H1 (cell line): ENCODE measurements around the gene CSE1L. TPM values are rescaled to one million over a fixed set of nuclear protein-coding genes. Genes with fewer than 3 reads are reported as not detected.

Source experiments
- CTCF ChIA-PET: fragments of 300-600 bp; sonication (Branson Sonifier 250); formaldehyde crosslinking; loops from one replicate; lab custom pipeline; 2021; ENCODE audit not compliant: partially characterized antibody; lab: Charles Lee
- POLR2A ChIA-PET: fragments of 300-600 bp; sonication (Branson Sonifier 250); formaldehyde crosslinking; loops from one replicate; lab custom pipeline; 2021; ENCODE audit warnings: inconsistent platforms; ENCODE audit not compliant: partially characterized antibody; lab: Charles Lee
- DNase-seq, 2 experiments: peaks; one replicate each; pipeline versions ENCODE4 v3.0.0 to v3.0.0-alpha.2; 2010 to 2022; ENCODE audit warnings: low spot score in 2 of 2, low read depth in 1 of 2, mixed read lengths in 1 of 2
- FAIRE-seq: peaks from 2 replicates; lab custom pipeline; 2011; peaks lifted over from hg19 to GRCh38; lab: Jason Lieb, UNC
- H2AFZ ChIP-seq: 2 replicates; pipeline ENCODE4 v1.8.1; 2012; ENCODE audit warnings: low read length, inconsistent platforms
- H2AK5ac ChIP-seq: 2 replicates; pipeline ENCODE4 v1.6.1; 2013; ENCODE audit warnings: low read depth, low read length
- H2BK120ac ChIP-seq: replicated peaks from 2 replicates; pipeline ENCODE3; 2013; ENCODE audit warnings: low read depth, low read length, inconsistent platforms
- H2BK12ac ChIP-seq: 2 replicates; pipeline ENCODE4 v1.6.1; 2013; ENCODE audit warnings: low read depth, low read length
- H2BK15ac ChIP-seq: 2 replicates; pipeline ENCODE4 v1.6.1; 2013; ENCODE audit warnings: low read length
- H2BK20ac ChIP-seq: 2 replicates; pipeline ENCODE4 v1.6.1; 2013; ENCODE audit warnings: low read length
- H2BK5ac ChIP-seq: 2 replicates; pipeline ENCODE4 v1.6.1; 2013; ENCODE audit warnings: low read depth, low read length
- H3K14ac ChIP-seq: 2 replicates; pipeline ENCODE4 v1.6.1; 2013; ENCODE audit warnings: inconsistent platforms; ENCODE audit not compliant: insufficient read length
- H3K18ac ChIP-seq: 2 replicates; pipeline ENCODE4 v1.6.1; 2013; ENCODE audit warnings: low read length; ENCODE audit errors: extremely low read depth
- H3K23ac ChIP-seq: 2 replicates; pipeline ENCODE4 v1.6.1; 2013; ENCODE audit warnings: inconsistent platforms; ENCODE audit not compliant: insufficient read length
- H3K23me2 ChIP-seq: 2 replicates; pipeline ENCODE4 v1.6.1; 2013; ENCODE audit warnings: low read depth, low read length
- H3K27ac ChIP-seq: 2 replicates; pipeline ENCODE4 v1.6.1; 2011; ENCODE audit warnings: low read depth, low read length, inconsistent platforms
- H3K27me3 ChIP-seq, 4 experiments: replicated peaks in 1 of 4; 1 replicate in 1 of 4; 2 replicates in 3 of 4; pipeline versions ENCODE4 v1.6.1 to v1.8.1; 2011 to 2013; ENCODE audit warnings: low read length in 3 of 4, mild to moderate bottlenecking in 3 of 4, inconsistent platforms in 2 of 4, mixed read lengths in 2 of 4, moderate library complexity in 1 of 4; ENCODE audit not compliant: control insufficient read depth in 3 of 4, insufficient read depth in 3 of 4; ENCODE audit errors: extremely low read depth in 1 of 4
- H3K36me3 ChIP-seq, 4 experiments: 2 replicates each; pipeline versions ENCODE4 v1.6.1 to v1.8.1; 2011 to 2013; ENCODE audit warnings: mild to moderate bottlenecking in 4 of 4, low read length in 3 of 4, moderate library complexity in 2 of 4, control low read depth in 1 of 4, inconsistent platforms in 1 of 4; ENCODE audit not compliant: insufficient read depth in 4 of 4, control insufficient read depth in 2 of 4
- H3K4ac ChIP-seq: replicated peaks from 2 replicates; pipeline ENCODE3; 2013; ENCODE audit warnings: low read length, low read depth, mixed read lengths, inconsistent platforms; ENCODE audit not compliant: insufficient read length
- H3K4me1 ChIP-seq, 4 experiments: replicated peaks in 1 of 4; 1 replicate in 1 of 4; 2 replicates in 3 of 4; pipeline versions ENCODE4 v1.6.1 to v1.8.1; 2011 to 2013; ENCODE audit warnings: low read length in 3 of 4, inconsistent platforms in 2 of 4, mixed read lengths in 1 of 4; ENCODE audit not compliant: insufficient read depth in 4 of 4, control insufficient read depth in 3 of 4
- H3K4me2 ChIP-seq, 2 experiments: 2 replicates each; pipeline versions ENCODE4 v1.6.1 to v1.8.1; 2011 to 2013; ENCODE audit warnings: low read depth in 2 of 2, low read length in 2 of 2, control low read depth in 1 of 2, inconsistent platforms in 1 of 2, mild to moderate bottlenecking in 1 of 2; ENCODE audit not compliant: insufficient read depth in 1 of 2
- H3K4me3 ChIP-seq, 4 experiments: fragments of 200-600, 300-600 bp in 1 of 4; sonication (generic), shearing (Covaris generic), sonication (Bioruptor Twin) in 1 of 4; 2 replicates each; pipeline versions ENCODE4 v1.5.1 to v1.8.1; 2011 to 2016; ENCODE audit warnings: low read length in 4 of 4, low read depth in 3 of 4, control low read depth in 2 of 4, inconsistent platforms in 2 of 4, mild to moderate bottlenecking in 2 of 4, mixed read lengths in 1 of 4, moderate library complexity in 1 of 4; ENCODE audit not compliant: insufficient read depth in 2 of 4; ENCODE audit errors: extremely low read depth in 1 of 4
- H3K56ac ChIP-seq: replicated peaks from 2 replicates; pipeline ENCODE3; 2013; ENCODE audit warnings: low read depth, mild to moderate bottlenecking, mixed read lengths, low read length, inconsistent platforms; ENCODE audit not compliant: insufficient read length
- H3K79me1 ChIP-seq: 2 replicates; pipeline ENCODE4 v1.6.1; 2013; ENCODE audit warnings: low read depth, low read length, control low read depth
- H3K79me2 ChIP-seq, 2 experiments: 2 replicates each; pipeline versions ENCODE4 v1.6.1 to v1.8.1; 2012 to 2013; ENCODE audit warnings: low read length in 2 of 2, mild to moderate bottlenecking in 2 of 2, inconsistent platforms in 1 of 2; ENCODE audit not compliant: insufficient read depth in 2 of 2, control insufficient read depth in 1 of 2
- H3K9ac ChIP-seq, 4 experiments: replicated peaks in 1 of 4; 1 replicate in 1 of 4; 2 replicates in 3 of 4; pipeline versions ENCODE4 v1.6.1 to v1.8.1; 2011 to 2013; ENCODE audit warnings: low read depth in 3 of 4, low read length in 3 of 4, control low read depth in 2 of 4, mild to moderate bottlenecking in 2 of 4, moderate library complexity in 2 of 4, inconsistent platforms in 1 of 4; ENCODE audit errors: extremely low read depth in 1 of 4
- H3K9me3 ChIP-seq, 2 experiments: 2 replicates each; pipeline versions ENCODE4 v1.6.1 to v1.8.1; 2012 to 2013; ENCODE audit warnings: mild to moderate bottlenecking in 2 of 2, moderate library complexity in 2 of 2, control low read depth in 1 of 2, inconsistent platforms in 1 of 2, low read depth in 1 of 2, low read length in 1 of 2, mixed read lengths in 1 of 2; ENCODE audit not compliant: insufficient read depth in 2 of 2
- H4K20me1 ChIP-seq, 2 experiments: replicated peaks in 1 of 2; 2 replicates each; pipeline versions ENCODE3 to v1.8.1; 2011 to 2013; ENCODE audit warnings: inconsistent platforms in 2 of 2, low read length in 2 of 2, mild to moderate bottlenecking in 1 of 2; ENCODE audit not compliant: insufficient read depth in 2 of 2, control insufficient read depth in 1 of 2
- H4K5ac ChIP-seq: 2 replicates; pipeline ENCODE4 v1.6.1; 2013; ENCODE audit warnings: low read length, low read depth, mixed read lengths, inconsistent platforms; ENCODE audit not compliant: insufficient read length
- H4K8ac ChIP-seq: 2 replicates; pipeline ENCODE4 v1.8.0; 2013; ENCODE audit warnings: mild to moderate bottlenecking, moderate library complexity, low read length, inconsistent platforms; ENCODE audit not compliant: insufficient read depth; ENCODE audit errors: extremely low read depth
- H4K91ac ChIP-seq: replicated peaks from 2 replicates; pipeline ENCODE3; 2013; ENCODE audit warnings: low read length, mixed read lengths, inconsistent platforms; ENCODE audit not compliant: insufficient read length
- JUN ChIP-seq: IDR thresholded peaks from 2 replicates; pipeline ENCODE4 v1.6.1; 2011; ENCODE audit warnings: low read depth, mild to moderate bottlenecking, improper control_type of control experiment, low read length
- POU5F1 ChIP-seq: IDR thresholded peaks from 2 replicates; pipeline ENCODE4 v1.6.1; 2011; ENCODE audit warnings: low read depth, mild to moderate bottlenecking, low read length, moderate library complexity
- RXRA ChIP-seq: IDR thresholded peaks from 2 replicates; pipeline ENCODE4 v1.6.1; 2011; ENCODE audit warnings: low read depth, mild to moderate bottlenecking, low read length, moderate library complexity; ENCODE audit not compliant: insufficient read depth
- SIN3A ChIP-seq, 2 experiments: IDR thresholded peaks in 1 of 2; conservative IDR thresholded peaks in 1 of 2; 2 replicates each; pipeline ENCODE4 v1.6.1; 2011 to 2012; ENCODE audit warnings: low read length in 2 of 2, improper control_type of control experiment in 1 of 2, low read depth in 1 of 2, mild to moderate bottlenecking in 1 of 2
- SP1 ChIP-seq: IDR thresholded peaks from 2 replicates; pipeline ENCODE4 v1.6.1; 2011; ENCODE audit warnings: low read depth, low read length
- WGBS, 2 experiments: shearing (Covaris generic) in 1 of 2; methylation state at CpG; one replicate each; pipeline versions ENCODE4 v1.1.6 to v1.1.7; 2013 to 2015; ENCODE audit warnings: low lambda C conversion rate in 2 of 2, mixed read lengths in 2 of 2, inconsistent platforms in 1 of 2, low coverage in 1 of 2, missing lambda C conversion rate in 1 of 2; ENCODE audit not compliant: insufficient replicate concordance in 2 of 2, insufficient coverage in 1 of 2, insufficient read length in 1 of 2; ENCODE audit errors: extremely low coverage in 1 of 2, missing lambda C conversion rate in 1 of 2; 5-methylcytosine and 5-hydroxymethylcytosine counted together
- polyA plus RNA-seq, 7 experiments: library from polyadenylated mRNA; depleted of rRNA in 3 of 7; stranded (reverse) in 5 of 7; unstranded in 2 of 7; fragments of >200 nt in 5 of 7; fragments of 200-250 nt in 2 of 7; gene quantifications; 1 replicate in 5 of 7; 2 replicates in 1 of 7; 4 replicates in 1 of 7; pipeline versions ENCODE4 v1.2.1 to v1.2.3, GENCODE V29; 2011 to 2013; ENCODE audit warnings: missing spikeins in 2 of 7, mixed read lengths in 2 of 7
- total RNA-seq: library from RNA; stranded (reverse); fragmentation: NEBNext Ultra II Directional; extraction: Animal tissue kit (Norgen Biotek cat#: 25700); gene quantifications from 2 replicates; pipeline ENCODE4 v1.2.1, GENCODE V29; 2021

CSE1L gene
- total and polyA plus RNA-seq, 2 of the 8 experiments (the other 6 are each of a cell fraction or from before 2014, with no cell fraction given), result 94.1 to 269 TPM

- Histone ChIP-seq H3K23me2 (no peaks in the 10 kb centered on the region), H4K8ac (no peak overlapping the region), H3K56ac (no peak overlapping the region), H3K27me3 (no peaks in the 10 kb centered on the region), H2BK20ac (no peak overlapping the region), H4K20me1 (peaks cover 4 to 11% of the 10 kb centered on the region in 2 experiments), H3K9me3 (no peaks in the 10 kb centered on the region), H4K91ac (no peak overlapping the region), H2BK5ac (no peak overlapping the region), H2AK5ac (no peak overlapping the region), H2AFZ (no peak overlapping the region), H2BK12ac (no peak overlapping the region), H3K9ac (no peak overlapping the region), H3K23ac (no peak overlapping the region), H3K79me1 (peaks cover 2% of the 10 kb centered on the region; the same call in 1 of the 2 replicates), H3K18ac (no peak overlapping the region), H4K5ac (no peak overlapping the region), H3K79me2 (peaks cover 0 to 18% of the 10 kb centered on the region in 2 experiments; a peak in 2 of 4 replicates), H2BK15ac (no peak overlapping the region), H3K14ac (no peak overlapping the region), H3K4ac (no peak overlapping the region), H3K36me3 (peaks cover 40 to 92% (median 76%) of the 10 kb centered on the region in 4 experiments), H3K27ac (no peak overlapping the region), H3K4me2 (no peak overlapping the region), H3K4me1 (no peaks in the 10 kb centered on the region), H3K4me3 (no peak overlapping the region), H2BK120ac (no peak overlapping the region)
- WGBS, 2 experiments, result 91% methylated on average over 4 of the region's 4 CpGs; no CpG with 5 or more reads in 1 of the 2 experiments
- FAIRE-seq (no peak), DNase-seq (no peak)
- CTCF ChIA-PET, result interaction anchor here (0.7 kb wide), 1 partner anchor 70 kb away, joined by 4 read pairs; no protein-coding TSS in a partner anchor
- POLR2A ChIA-PET, result no interaction called here
- no peak for TF ChIP-seq RXRA
- no peak for TF ChIP-seq POU5F1
- TF ChIP-seq SP1, result no peak
- TF ChIP-seq SIN3A (conservative IDR thresholded peaks at IDR 0.05 in 1 of 2, IDR thresholded peaks at IDR 0.05 in 1 of 2; ENCODE audit: low read depth in 1 of 2, low read length in 2 of 2), result no peak
- no peak for TF ChIP-seq JUN
Measured at GRCh38 chr20:49098136-49098535, 52.0 kb downstream of the CSE1L start.
